ENCODE results near the gene THAP12. TPM values are rescaled to one million over a fixed set of nuclear protein-coding genes. Genes with fewer than 3 reads are reported as not detected.

The THAP12 gene
- total RNA-seq, 1 donor from 2014 or later = 32.2 TPM

DNA sequence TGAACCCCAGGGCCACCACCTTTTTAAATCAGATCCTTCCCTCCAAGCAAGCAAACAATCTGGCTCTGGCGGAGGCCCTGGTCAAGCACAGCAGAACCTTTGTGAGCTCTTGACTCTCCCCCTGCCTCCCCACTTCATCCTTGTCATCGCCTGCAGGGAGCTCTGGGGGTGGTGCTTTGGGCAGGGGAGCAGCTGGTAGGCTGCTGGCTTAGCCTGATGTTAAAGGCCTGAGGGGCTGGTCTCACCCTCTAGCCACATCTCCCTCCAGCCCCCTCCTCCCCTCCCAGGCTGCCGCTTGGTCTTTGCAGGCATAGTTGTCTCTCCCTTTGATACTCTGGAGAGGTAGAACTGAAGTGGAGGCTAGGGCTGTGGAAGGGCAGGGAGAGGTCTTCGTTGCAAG, 50.9 kb downstream of the THAP12 start:
- H3K27ac Mint-ChIP-seq (ENCODE audit: unreplicated experiment) = no peak overlapping the region
- TF ChIP-seq, protein P1, sequence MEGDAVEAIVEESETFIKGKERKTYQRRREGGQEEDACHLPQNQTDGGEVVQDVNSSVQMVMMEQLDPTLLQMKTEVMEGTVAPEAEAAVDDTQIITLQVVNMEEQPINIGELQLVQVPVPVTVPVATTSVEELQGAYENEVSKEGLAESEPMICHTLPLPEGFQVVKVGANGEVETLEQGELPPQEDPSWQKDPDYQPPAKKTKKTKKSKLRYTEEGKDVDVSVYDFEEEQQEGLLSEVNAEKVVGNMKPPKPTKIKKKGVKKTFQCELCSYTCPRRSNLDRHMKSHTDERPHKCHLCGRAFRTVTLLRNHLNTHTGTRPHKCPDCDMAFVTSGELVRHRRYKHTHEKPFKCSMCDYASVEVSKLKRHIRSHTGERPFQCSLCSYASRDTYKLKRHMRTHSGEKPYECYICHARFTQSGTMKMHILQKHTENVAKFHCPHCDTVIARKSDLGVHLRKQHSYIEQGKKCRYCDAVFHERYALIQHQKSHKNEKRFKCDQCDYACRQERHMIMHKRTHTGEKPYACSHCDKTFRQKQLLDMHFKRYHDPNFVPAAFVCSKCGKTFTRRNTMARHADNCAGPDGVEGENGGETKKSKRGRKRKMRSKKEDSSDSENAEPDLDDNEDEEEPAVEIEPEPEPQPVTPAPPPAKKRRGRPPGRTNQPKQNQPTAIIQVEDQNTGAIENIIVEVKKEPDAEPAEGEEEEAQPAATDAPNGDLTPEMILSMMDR (IDR thresholded peaks at IDR 0.05; ENCODE audit: partially characterized antibody, unreplicated experiment) = no peak

DNA sequence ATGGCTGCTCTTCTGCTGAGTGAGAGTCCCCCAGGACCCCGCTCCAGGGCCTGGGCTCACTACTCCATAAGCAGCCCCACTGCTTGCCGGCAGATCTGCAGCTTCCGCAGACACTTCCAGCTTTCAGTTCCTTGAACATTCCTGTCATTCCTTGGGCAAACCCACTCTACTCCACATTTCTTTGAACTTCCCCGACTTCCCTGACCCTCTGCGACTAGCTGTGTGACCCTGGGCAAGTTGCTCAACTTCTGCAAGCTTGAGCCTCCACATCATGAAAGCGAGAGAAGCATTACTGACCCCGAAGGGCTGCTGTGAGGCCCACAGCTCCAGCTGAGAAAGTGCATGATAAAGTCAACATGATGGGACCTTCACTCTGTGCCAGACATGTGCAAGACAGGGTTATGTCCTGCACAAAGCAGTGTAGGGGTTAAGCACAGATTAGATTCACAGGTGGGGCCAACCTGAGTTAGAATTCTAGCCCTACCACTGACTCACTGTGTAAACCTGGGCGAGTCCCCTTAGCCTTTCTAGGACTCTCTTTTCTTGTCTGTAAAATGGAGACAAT, 51.8 kb downstream of the THAP12 start:
- TF ChIP-seq, protein P1 (IDR thresholded peaks at IDR 0.05; ENCODE audit: partially characterized antibody, unreplicated experiment) = no peak
- Mint-ChIP-seq H3K9me3 (ENCODE audit: unreplicated experiment) (peaks cover 5% of the 10 kb centered on the region), H3K27ac (ENCODE audit: unreplicated experiment) (no peak overlapping the region), H3K4me1 (ENCODE audit: low read depth, unreplicated experiment) (peaks cover 2% of the 10 kb centered on the region), H3K36me3 (ENCODE audit: unreplicated experiment) (peaks cover 7% of the 10 kb centered on the region), H3K27me3 (ENCODE audit: unreplicated experiment) (peaks cover 2% of the 10 kb centered on the region), H3K4me3 (ENCODE audit: unreplicated experiment) (no peak overlapping the region)
- no peak for DNase-seq

More for the DNA sequence above, 50.9 kb downstream of the THAP12 start:
- H3K4me1 Mint-ChIP-seq (ENCODE audit: low read depth, unreplicated experiment) = peaks cover 2% of the 10 kb centered on the region
- peak; percentile 36 for DNase-seq
- H3K36me3 Mint-ChIP-seq (ENCODE audit: unreplicated experiment) = peaks cover 13% of the 10 kb centered on the region
- H3K27me3 Mint-ChIP-seq (ENCODE audit: unreplicated experiment) = peaks cover 2% of the 10 kb centered on the region
- H3K9me3 Mint-ChIP-seq (ENCODE audit: unreplicated experiment) = peaks cover 7% of the 10 kb centered on the region
- no peak overlapping the region for H3K4me3 Mint-ChIP-seq (ENCODE audit: unreplicated experiment)

DNA sequence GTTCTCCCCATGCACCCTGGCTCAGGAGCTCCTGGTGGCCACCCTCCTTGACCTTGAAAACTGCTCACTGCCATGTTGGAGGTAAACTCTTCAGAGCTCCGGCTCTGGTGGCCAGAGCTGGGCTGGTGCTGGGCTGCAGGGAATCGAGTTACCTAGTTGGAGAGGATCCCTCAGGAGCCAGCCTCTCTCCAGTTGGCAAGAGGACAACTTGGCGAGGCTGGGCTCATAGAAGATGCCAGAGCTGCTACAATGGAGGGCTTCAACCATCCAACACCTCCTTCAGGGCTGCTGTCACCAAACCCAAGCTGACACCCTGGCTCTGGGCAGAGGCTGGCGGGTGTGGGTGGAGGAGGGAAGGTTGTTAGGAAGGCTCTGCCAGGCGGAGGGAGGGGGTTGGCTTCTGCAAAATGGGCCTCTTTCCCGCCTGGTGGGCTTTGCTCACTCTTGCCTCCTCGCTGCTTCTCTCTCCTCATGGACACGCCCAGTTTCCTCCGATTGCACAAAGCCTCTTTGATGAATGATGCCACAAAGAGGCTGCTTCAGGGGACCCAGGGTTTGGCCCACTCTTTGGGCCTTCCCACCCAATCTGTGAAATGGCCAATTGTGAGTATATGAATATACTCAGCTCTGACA, 53.1 kb downstream of the THAP12 start:
- Mint-ChIP-seq H3K27ac (ENCODE audit: unreplicated experiment) (no peak overlapping the region), H3K27me3 (ENCODE audit: unreplicated experiment) (peaks cover 8% of the 10 kb centered on the region), H3K9me3 (ENCODE audit: unreplicated experiment) (peaks cover 3% of the 10 kb centered on the region), H3K4me1 (ENCODE audit: low read depth, unreplicated experiment) (peaks cover 2% of the 10 kb centered on the region), H3K36me3 (ENCODE audit: unreplicated experiment) (no peaks in the 10 kb centered on the region), H3K4me3 (ENCODE audit: unreplicated experiment) (no peak overlapping the region)
- TF ChIP-seq, protein P1 (IDR thresholded peaks at IDR 0.05; ENCODE audit: partially characterized antibody, unreplicated experiment) = no peak
- no peak for DNase-seq

DNA sequence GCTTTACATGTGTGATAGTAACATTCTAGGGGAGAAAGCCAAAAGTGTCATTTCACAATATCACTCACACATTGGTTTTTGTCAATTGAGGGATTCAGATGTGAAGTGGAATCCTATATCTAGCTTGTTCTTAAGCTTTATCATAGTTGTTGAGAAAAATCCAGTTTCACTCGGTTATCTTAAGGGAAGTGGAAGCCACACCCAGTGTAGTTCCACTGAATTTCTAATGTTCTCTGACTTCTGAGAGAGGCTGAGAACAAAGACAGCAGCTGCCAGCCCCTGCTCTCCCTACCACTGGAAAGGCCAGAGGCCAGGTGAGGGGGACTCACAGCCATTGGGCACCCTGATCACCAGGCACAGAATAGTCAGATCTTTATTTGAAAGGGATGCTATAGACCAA, 53.7 kb downstream of the THAP12 start:
- Mint-ChIP-seq H3K9me3 (ENCODE audit: unreplicated experiment) (peaks cover 6% of the 10 kb centered on the region), H3K4me1 (ENCODE audit: low read depth, unreplicated experiment) (peaks cover 2% of the 10 kb centered on the region), H3K27ac (ENCODE audit: unreplicated experiment) (no peak overlapping the region), H3K4me3 (ENCODE audit: unreplicated experiment) (no peak overlapping the region), H3K27me3 (ENCODE audit: unreplicated experiment) (peaks cover 10% of the 10 kb centered on the region), H3K36me3 (ENCODE audit: unreplicated experiment) (no peaks in the 10 kb centered on the region)
- TF ChIP-seq, protein P1 (IDR thresholded peaks at IDR 0.05; ENCODE audit: partially characterized antibody, unreplicated experiment) = no peak
- DNase-seq = no peak

DNA sequence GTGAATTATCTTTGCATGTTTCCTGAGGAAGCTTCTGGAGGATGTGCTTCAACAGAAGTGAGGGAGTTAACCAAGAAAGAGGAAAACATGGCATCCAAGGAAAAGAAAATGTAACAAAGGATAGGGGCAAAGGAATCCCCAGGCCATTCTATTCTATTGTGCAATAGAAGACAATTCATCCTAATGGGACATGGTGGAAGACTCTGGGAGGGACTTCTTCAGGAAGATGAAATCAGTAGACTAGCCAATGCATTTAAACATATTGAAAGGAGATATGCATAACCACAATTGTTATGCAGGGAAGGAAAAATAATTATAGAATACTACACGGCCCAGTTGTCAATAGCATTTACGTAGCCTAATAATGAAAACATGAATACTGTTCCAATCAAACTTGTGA, 55.7 kb downstream of the THAP12 start:
- no peak overlapping the region for H3K27ac Mint-ChIP-seq (ENCODE audit: unreplicated experiment)
- TF ChIP-seq, protein P1 (IDR thresholded peaks at IDR 0.05; ENCODE audit: partially characterized antibody, unreplicated experiment) = no peak
- no peaks in the 10 kb centered on the region for H3K36me3 Mint-ChIP-seq (ENCODE audit: unreplicated experiment)
- peaks cover 2% of the 10 kb centered on the region for H3K4me1 Mint-ChIP-seq (ENCODE audit: low read depth, unreplicated experiment)
- no peak overlapping the region for H3K4me3 Mint-ChIP-seq (ENCODE audit: unreplicated experiment)
- H3K27me3 Mint-ChIP-seq (ENCODE audit: unreplicated experiment) = peaks cover 18% of the 10 kb centered on the region
- DNase-seq = no peak
- peaks cover 8% of the 10 kb centered on the region for H3K9me3 Mint-ChIP-seq (ENCODE audit: unreplicated experiment)

Data from glutamatergic neuron (in vitro differentiated cells).